ENCODE measurements around the gene TBL3.
A peak's percentile ranks its signal among the peaks of the same experiment; 100 is the strongest.

Gene TBL3

GRCh38 chr16:1964506-1965395 is 7.1 kb upstream of the TBL3 start, which contains the start of gene RPS2:
RPS2 (minus strand) TSS chr16:1964826; CDS start chr16:1964625, 201 bp downstream.
- DNase-seq (ENCODE audit: low spot score), result peak; percentile 100

DNA sequence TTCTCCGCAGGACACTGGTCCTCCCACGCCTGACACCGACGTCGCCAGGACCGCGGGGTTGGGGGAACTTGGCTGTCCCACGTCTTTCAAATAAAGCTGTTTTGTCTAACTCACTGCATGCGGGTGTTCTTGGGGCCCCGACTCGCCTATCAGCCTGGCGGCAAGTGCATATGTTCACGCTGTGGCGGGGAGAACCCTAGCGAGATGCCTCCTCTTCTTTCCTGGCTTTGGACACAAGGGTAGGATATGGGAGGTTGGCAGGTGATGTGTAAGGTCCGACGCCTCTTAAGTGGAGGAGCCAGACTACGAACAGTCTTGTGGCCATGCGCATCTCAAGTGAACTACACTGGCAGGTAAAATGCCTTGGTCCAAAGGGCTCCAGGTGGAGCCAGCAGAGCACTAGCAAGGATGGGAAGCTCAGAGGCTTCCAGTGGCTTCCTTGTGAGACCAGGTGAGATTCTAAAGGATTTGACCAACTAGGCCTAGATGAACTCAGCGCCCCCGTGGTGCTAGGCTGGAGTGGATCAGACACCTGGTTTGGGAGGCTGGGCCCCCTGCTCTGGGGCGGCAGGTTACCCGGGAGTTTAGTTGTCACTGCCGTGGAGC is 6.4 kb upstream of the TBL3 start:
- DNase-seq (ENCODE audit: low spot score), result no peak

DNA sequence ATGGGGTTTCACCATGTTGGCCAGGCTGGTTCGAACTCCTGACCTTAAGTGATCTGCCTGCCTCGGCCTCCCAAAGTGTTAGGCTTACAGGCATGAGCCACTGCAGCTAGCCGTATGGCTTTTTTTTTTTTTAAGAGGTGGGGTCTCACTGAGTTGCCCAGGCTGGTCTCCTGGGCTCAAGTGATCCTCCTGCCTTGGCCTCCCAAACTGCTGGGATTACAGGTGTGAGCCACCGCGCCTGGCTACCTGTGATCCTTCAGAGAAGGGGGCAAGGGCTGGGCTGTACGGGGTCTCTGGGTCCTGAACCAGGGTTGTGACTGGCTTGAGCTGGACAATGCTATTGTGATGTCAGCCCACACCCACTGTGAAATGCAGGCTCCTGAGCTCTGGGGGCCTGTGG is 5.4 kb upstream of the TBL3 start, which contains the start of gene RNF151:
Gene RNF151, plus strand, starts transcription at position 397 of the 400 bp plus-strand sequence. CDS start 26 bp downstream, outside the sequence.
- DNase-seq (ENCODE audit: low spot score), result no peak

DNA sequence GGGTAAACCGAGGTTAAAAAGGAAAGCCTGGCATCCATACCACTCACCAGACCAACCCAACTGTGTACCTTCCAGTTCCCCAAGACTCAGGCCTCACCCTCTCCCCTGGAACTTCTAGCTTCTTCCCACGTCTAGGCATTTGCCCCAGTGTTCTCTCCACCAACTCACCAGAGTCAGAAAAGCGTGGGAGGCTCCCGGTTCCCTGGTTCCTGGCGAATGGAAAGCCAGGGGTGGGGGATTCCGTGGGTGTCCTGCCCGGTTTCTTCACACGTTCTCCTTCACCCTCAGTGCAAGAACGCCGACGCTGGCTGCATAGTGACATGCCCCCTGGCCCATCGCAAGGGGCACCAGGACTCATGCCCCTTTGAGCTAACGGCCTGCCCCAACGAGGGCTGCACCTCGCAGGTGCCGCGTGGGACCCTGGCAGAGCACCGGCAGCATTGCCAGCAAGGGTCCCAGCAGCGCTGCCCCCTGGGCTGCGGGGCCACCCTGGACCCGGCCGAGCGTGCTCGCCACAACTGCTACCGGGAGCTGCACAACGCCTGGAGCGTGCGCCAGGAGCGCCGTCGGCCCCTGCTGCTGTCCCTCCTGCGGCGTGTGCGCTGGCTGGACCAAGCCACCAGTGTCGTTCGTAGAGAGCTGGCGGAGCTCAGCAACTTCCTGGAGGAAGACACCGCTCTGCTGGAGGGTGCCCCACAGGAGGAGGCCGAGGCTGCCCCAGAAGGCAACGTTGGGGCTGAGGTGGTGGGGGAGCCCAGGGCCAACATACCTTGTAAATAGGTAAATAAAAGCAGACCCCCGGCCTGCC is 3.5 kb upstream of the TBL3 start:
- DNase-seq (ENCODE audit: low spot score), result no peak

DNA sequence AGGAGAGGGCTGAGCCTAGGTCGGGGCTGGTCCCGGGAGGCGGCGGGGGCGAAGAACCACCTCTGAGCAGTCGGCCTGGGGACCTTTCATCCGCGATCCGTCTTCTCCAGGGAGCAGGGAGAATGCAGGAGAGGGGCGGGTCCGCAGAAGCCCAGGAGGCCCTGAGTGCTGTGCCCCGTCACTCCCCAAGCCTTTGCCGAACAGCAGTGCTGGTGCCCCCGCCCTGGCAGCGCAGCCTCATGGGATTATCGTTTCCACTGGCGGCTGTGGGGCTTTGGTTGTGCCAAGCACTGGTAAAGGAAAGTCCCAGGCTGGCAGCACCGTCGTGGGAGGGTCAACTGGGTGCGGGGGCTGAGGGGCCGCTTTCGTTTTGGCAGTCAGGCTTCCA is 631 bp downstream of the TBL3 start:
- no peak for DNase-seq (ENCODE audit: low spot score)

DNA sequence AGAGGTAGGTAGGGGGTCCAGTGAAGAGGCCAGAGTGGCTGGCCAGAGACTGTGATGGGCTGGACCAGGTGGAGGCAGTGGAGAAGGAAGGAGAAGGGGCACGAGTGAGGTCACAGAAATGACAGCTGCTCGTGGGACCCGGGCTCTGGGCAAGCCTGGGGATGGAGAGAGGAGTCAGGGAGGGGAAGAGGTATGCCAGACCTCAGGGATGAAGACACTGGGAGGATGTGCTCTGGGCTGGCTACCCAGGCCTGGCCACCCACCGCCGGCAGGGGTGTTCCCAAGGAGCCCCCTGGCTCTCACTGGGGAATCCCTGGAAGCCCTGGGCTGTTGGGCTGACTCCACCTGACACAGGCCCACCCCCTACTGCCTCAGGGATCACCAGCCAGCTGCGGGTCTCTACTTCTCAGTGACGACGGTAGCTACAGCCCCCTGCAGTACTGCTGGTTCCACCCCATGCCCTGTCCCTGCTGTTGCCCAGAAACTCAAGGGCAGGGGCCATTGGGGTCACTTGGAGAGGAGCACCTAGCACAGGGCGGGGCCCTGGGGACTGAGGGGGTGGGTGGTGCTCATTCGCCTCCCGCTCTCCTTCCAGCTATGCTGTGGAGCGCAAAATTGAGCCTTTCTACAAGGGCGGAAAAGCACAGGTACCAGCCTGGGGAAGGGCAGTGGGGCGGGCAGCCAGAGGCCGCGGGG is 1.8 kb downstream of the TBL3 start:
- DNase-seq (ENCODE audit: low spot score), result no peak

- DNase-seq (ENCODE audit: low spot score), result no peak
Measured at GRCh38 chr16:1974157-1975070, 2.6 kb downstream of the TBL3 start.

DNA sequence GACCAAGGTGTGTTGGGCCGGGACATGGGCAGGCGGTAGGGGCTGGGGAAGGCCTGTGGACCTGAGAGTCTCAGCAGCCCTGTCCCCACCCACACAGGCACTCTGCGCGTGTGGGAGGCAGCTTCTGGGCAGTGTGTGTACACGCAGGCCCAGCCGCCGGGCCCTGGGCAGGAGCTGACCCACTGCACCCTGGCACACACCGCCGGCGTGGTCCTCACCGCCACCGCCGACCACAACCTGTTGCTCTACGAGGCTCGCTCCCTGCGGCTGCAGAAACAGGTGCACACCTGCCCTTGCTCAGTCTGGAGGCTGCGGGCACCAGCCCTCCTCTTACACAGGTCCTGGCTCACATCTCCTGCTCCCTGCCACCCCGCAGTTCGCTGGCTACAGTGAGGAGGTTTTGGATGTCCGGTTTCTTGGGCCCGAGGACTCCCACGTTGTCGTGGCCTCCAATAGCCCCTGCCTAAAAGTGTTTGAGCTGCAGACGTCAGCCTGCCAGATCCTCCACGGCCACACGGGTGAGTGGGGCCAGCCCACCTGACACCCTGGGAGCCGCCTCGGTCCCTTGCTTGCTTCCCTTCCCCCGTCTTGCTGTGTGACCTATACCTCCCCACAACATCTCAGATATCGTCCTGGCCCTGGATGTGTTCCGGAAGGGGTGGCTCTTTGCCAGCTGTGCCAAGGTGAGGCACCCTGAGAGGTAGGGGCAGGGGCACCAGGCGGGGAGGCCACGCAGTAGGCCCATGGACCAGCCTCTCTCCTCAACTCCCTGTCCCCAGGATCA is 3.8 kb downstream of the TBL3 start:
- DNase-seq (ENCODE audit: low spot score), result no peak

- no peak for DNase-seq (ENCODE audit: low spot score)
Measured at GRCh38 chr16:1976216-1976520, 4.3 kb downstream of the TBL3 start.

DNA sequence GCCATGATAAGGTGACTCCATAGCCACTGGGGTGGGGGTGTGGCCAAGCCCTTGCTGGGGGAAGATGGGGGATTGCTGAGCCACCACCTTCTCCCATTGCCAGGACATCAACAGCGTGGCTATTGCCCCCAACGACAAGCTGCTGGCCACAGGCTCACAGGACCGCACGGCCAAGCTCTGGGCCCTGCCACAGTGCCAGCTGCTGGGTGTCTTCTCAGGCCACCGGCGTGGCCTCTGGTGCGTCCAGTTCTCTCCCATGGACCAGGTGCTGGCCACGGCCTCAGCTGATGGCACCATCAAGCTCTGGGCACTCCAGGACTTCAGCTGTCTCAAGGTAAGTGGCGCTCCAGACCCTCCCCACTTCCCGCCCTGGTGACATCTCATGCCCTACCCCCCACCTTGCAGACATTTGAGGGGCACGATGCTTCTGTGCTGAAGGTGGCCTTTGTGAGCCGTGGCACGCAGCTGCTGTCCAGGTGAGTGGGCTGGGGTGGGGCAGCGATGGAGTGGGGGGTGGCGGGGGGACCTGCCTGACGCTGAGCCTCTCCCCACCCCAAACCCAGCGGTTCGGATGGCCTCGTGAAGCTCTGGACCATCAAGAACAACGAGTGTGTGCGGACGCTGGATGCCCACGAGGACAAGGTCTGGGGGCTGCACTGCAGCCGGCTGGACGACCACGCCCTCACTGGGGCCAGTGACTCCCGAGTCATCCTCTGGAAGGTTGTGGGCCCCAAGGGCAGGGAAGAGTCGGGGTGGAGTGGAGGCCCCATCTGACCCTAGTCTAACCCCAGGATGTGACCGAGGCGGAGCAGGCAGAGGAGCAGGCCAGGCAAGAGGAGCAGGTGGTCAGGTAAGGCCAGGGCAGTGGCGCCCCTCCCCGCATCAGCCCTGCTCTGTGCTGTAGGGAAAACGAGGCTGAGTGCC is 5.4 kb downstream of the TBL3 start:
- no peak for DNase-seq (ENCODE audit: low spot score)

GRCh38 chr16:1977875-1978268 is 6.0 kb downstream of the TBL3 start:
- DNase-seq (ENCODE audit: low spot score), result no peak

DNA sequence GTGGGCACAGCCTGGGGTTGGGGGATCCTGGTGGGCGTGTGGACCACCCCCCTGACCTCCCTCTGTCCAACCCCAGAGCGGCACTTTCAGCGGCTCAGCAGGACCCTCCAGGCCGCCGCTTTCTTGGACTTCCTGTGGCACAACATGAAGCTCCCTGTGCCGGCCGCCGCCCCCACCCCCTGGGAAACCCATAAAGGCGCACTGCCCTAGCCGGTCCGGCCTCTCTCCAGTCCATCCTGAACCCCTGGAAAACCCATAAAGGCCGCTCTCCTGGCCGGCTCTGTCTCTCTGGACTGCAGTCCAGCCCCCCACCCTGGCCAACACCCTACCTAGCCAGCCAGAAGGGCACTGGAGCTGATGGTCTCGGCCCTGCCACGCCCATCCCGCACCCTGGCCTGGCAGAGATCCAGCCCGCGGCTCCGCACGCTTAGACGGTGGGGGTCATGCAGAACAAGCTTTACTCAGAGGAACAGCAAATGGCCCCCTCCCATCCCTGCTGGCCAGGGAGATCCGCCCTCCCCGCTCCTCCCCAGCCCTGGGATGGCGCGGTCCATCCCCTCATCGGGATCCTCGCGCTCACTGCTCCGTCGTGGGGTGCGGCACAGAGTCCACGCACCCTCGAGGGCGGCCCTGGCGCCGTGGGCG is 6.7 kb downstream of the TBL3 start:
- no peak for DNase-seq (ENCODE audit: low spot score)

- DNase-seq (ENCODE audit: low spot score), result no peak
Measured at GRCh38 chr16:1979271-1980029, 7.6 kb downstream of the TBL3 start.

GRCh38 chr16:1980030-1980769 is 8.3 kb downstream of the TBL3 start:
- no peak for DNase-seq (ENCODE audit: low spot score)

DNA sequence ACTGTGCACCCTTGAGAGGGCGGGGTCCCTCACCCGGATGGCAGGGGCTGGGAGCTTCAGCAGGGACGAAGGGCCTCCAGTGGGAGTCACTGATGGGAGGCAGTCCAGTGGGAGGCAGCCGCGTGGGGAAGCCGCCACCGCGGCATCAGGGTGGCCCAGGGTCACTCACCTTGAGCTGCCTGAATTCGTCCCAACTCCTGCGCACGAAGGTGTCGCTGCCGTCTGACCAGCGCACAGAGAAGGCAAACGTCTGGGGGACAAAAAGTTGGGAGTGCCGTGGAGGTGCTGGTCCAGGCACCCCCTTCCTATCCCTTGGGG is 8.9 kb downstream of the TBL3 start:
- no peak for DNase-seq (ENCODE audit: low spot score)

GRCh38 chr16:1981398-1981836 is 9.6 kb downstream of the TBL3 start, which contains the start of gene NOXO1:
NOXO1 (minus strand) TSS chr16:1981469; CDS start chr16:1981179, 290 bp downstream.
- no peak for DNase-seq (ENCODE audit: low spot score)

GRCh38 chr16:1982013-1982433 is 10.2 kb downstream of the TBL3 start:
- no peak for DNase-seq (ENCODE audit: low spot score)
